DOHH2 (cell line): ENCODE measurements around the gene PPP1R15B.

Experiments
- H3F3A ChIP-seq: fragments of 200-600 bp; sonication (generic), shearing (Covaris generic); 2 replicates; pipeline ENCODE4 v1.6.0; 2016; ENCODE audit warnings: antibody characterized with exemption, mild to moderate bottlenecking; ENCODE audit not compliant: control insufficient read depth, insufficient read depth
- H3K27ac ChIP-seq: fragments of 200-600 bp; sonication (generic); 2 replicates; pipeline ENCODE4 v1.5.1; 2014; ENCODE audit warnings: low read depth, mild to moderate bottlenecking, low read length, moderate library complexity
- H3K27me3 ChIP-seq: fragments of 200-600 bp; sonication (generic); 2 replicates; pipeline ENCODE4 v1.6.1; 2014; ENCODE audit warnings: mild to moderate bottlenecking, low read length, mixed read lengths; ENCODE audit not compliant: control insufficient read depth
- H3K36me3 ChIP-seq: fragments of 200-600 bp; sonication (generic); 2 replicates; pipeline ENCODE4 v1.6.1; 2014; ENCODE audit warnings: mild to moderate bottlenecking, low read length, moderate library complexity, mixed read lengths; ENCODE audit not compliant: control insufficient read depth
- H3K4me1 ChIP-seq: fragments of 200-600 bp; sonication (generic); 2 replicates; pipeline ENCODE4 v1.6.1; 2014; ENCODE audit warnings: mild to moderate bottlenecking, low read length, mixed read lengths; ENCODE audit not compliant: control insufficient read depth
- H3K4me2 ChIP-seq: fragments of 200-600 bp; sonication (generic); 2 replicates; pipeline ENCODE4 v1.6.0; 2014; ENCODE audit warnings: mild to moderate bottlenecking, low read length, moderate library complexity
- H3K4me3 ChIP-seq: fragments of 200-600 bp; sonication (generic); 2 replicates; pipeline ENCODE4 v1.5.1; 2014; ENCODE audit warnings: mild to moderate bottlenecking, low read length, mixed read lengths
- H3K79me2 ChIP-seq: fragments of 200-600 bp; sonication (generic); 2 replicates; pipeline ENCODE4 v1.6.1; 2014; ENCODE audit warnings: mild to moderate bottlenecking, low read length, mixed read lengths; ENCODE audit not compliant: control insufficient read depth
- H3K9me2 ChIP-seq: fragments of 200-600 bp; sonication (generic); replicated peaks from 2 replicates; pipeline ENCODE4 v1.6.1; 2014; ENCODE audit warnings: mild to moderate bottlenecking, low read length, mixed read lengths; ENCODE audit not compliant: control insufficient read depth
- H3K9me3 ChIP-seq: fragments of 200-600 bp; sonication (generic); 2 replicates; pipeline ENCODE4 v1.6.1; 2014; ENCODE audit warnings: antibody characterized with exemption, low read length, mixed read lengths; ENCODE audit not compliant: control insufficient read depth, insufficient read depth
- H4K20me1 ChIP-seq: fragments of 200-600 bp; sonication (generic); 2 replicates; pipeline ENCODE4 v1.6.0; 2014; ENCODE audit warnings: low read depth, mild to moderate bottlenecking, antibody characterized with exemption, low read length, moderate library complexity; ENCODE audit not compliant: control insufficient read depth, insufficient read depth
- CTCF ChIP-seq: fragments of 200-600 bp; sonication (generic); IDR thresholded peaks from one replicate; pipeline ENCODE4 v1.5.1; 2014; ENCODE audit warnings: antibody characterized with exemption, mild to moderate bottlenecking, low read depth, low read length; ENCODE audit not compliant: poor library complexity, severe bottlenecking
- EZH2phosphoT487 ChIP-seq: fragments of 200-600 bp; sonication (generic); IDR thresholded peaks from 2 replicates; pipeline ENCODE4 v1.6.1; 2017; ENCODE audit warnings: borderline replicate concordance, mild to moderate bottlenecking, antibody characterized with exemption, low read length, moderate library complexity, mixed read lengths

The PPP1R15B gene

GRCh38 chr1:204396015-204396583 is 15.5 kb downstream of the PPP1R15B start:
- Histone ChIP-seq H3K79me2 (0 out of 2 replicates have a peak, but pooled peaks cover 3% of the 10 kb centered on the region), H3K27me3 (no peaks in the 10 kb centered on the region), H3K4me3 (no peak overlapping the region), H3K4me2 (no peak overlapping the region), H3K9me3 (no peaks in the 10 kb centered on the region), H3K4me1 (no peaks in the 10 kb centered on the region), H3K9me2 (no peaks in the 10 kb centered on the region), H3F3A (peaks cover 23% of the 10 kb centered on the region), H3K27ac (no peak overlapping the region), H3K36me3 (peaks cover 39% of the 10 kb centered on the region), H4K20me1 (no peaks in the 10 kb centered on the region)
- no peak for TF ChIP-seq CTCF
- TF ChIP-seq EZH2phosphoT487, result no peak

- no peaks in the 10 kb centered on the region for H3K4me1 ChIP-seq
- peaks cover 9% of the 10 kb centered on the region; the same call in 1 of the 2 replicates for H3F3A ChIP-seq
- no peaks in the 10 kb centered on the region for H3K9me2 ChIP-seq
- peaks cover 11% of the 10 kb centered on the region for H3K27me3 ChIP-seq
- no peaks in the 10 kb centered on the region for H4K20me1 ChIP-seq
- no peaks in the 10 kb centered on the region for H3K36me3 ChIP-seq
- H3K4me2 ChIP-seq, result no peak overlapping the region
- TF ChIP-seq CTCF, result no peak
- TF ChIP-seq EZH2phosphoT487, result no peak
- no peaks in the 10 kb centered on the region for H3K79me2 ChIP-seq
- H3K9me3 ChIP-seq, result no peaks in the 10 kb centered on the region
- H3K4me3 ChIP-seq, result no peak overlapping the region
- H3K27ac ChIP-seq, result no peak overlapping the region
Measured at GRCh38 chr1:204391629-204392028, 20.0 kb downstream of the PPP1R15B start.

- Histone ChIP-seq H3K4me3 (no peak overlapping the region), H3K9me3 (no peaks in the 10 kb centered on the region), H3F3A (peaks cover 9% of the 10 kb centered on the region; the same call in 1 of the 2 replicates), H3K27me3 (peaks cover 16% of the 10 kb centered on the region), H4K20me1 (no peaks in the 10 kb centered on the region), H3K79me2 (no peaks in the 10 kb centered on the region), H3K4me2 (no peak overlapping the region), H3K4me1 (no peaks in the 10 kb centered on the region), H3K9me2 (no peaks in the 10 kb centered on the region), H3K36me3 (no peaks in the 10 kb centered on the region), H3K27ac (no peak overlapping the region)
- TF ChIP-seq CTCF, result no peak
- no peak for TF ChIP-seq EZH2phosphoT487
Measured at GRCh38 chr1:204390751-204391466, 20.7 kb downstream of the PPP1R15B start.
